ENCODE data around the gene RPAIN. TPM values are rescaled to one million over a fixed set of nuclear protein-coding genes. Genes with fewer than 3 reads are reported as not detected.

Gene RPAIN
- total RNA-seq, 1 experiment from 2014 or later, result 49.3 TPM

DNA sequence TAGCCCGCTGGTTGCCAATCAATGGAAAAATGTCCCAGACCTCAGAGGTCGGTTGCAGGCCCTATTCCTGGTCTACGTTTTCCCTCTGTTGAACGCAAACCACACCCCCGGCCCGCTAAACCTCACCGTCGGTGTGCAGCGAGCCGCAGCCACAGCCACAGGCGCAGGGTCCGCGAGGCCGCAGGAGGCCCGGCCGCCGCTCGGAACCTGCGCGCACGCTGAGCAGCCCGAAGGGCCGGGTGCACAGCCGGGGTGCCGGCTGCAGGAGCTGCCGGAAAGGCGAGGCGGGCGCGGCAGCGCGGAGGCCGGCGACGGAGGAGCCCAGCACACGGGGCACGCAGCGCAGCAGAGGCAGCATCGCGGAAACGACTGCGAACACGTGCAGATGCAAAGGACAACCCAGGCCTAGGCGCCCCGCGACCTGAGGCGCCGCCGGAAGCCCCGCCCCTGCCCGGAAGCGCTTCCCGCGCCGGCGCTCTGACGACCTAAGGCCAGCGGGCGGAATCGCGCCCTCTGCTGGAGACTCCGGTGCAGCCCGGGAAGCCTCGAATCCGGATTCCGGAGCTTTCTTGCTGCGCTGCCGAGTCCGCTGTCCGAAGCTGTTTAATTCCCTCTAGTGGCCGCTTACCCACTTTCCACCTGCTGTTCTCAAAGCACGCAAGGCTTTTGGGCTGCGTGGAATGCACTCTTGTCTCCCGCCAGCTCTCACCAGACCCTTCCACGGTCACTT lies 18.9 kb downstream of the RPAIN start, which contains the start of gene C1QBP:
Gene C1QBP (minus strand): TSS at position 440 of the 730 bp plus-strand sequence. CDS start 82 bp downstream, at position 358.
- intact Hi-C loops (cut with micrococcal nuclease), result loop anchor here (1.0 kb wide), 1 partner anchor 17 kb away; no protein-coding TSS in a partner anchor
- peaks cover 72% of the 10 kb centered on the region for H3K36me3 Mint-ChIP-seq (ENCODE audit: insufficient read depth, unreplicated experiment)
- peak within 1 kb of the TSS; percentile 46 for H3K27ac Mint-ChIP-seq (ENCODE audit: low read depth, unreplicated experiment)
- DNase-seq (ENCODE audit: unreplicated experiment), result peak; percentile 91
- no peaks in the 10 kb centered on the region for H3K27me3 Mint-ChIP-seq (ENCODE audit: insufficient read depth, unreplicated experiment)
- H3K4me1 Mint-ChIP-seq (ENCODE audit: insufficient read depth, unreplicated experiment), result peaks cover 16% of the 10 kb centered on the region
- BruUV-seq (replicated peaks), result no TSS peak
- no peaks in the 10 kb centered on the region for H3K9me3 Mint-ChIP-seq (ENCODE audit: unreplicated experiment)
- ChIA-PET CTCF (interaction anchor here (0.6 to 3.6 kb wide), 31 partner anchors 8 to 1521 kb away, joined by 3 to 21 read pairs (median 5); partner anchors contain the start of genes DHX33 and NUP88), POLR2A (interaction anchor here (0.6 to 9.6 kb wide), 23 partner anchors 8 to 1205 kb away, joined by 3 to 100 read pairs (median 4); partner anchors contain the start of genes DERL2, DHX33, MIS12 and NUP88)
- peak within 1 kb of the TSS; percentile 71 for H3K4me3 Mint-ChIP-seq (ENCODE audit: unreplicated experiment)
- TF ChIP-seq, protein P1, sequence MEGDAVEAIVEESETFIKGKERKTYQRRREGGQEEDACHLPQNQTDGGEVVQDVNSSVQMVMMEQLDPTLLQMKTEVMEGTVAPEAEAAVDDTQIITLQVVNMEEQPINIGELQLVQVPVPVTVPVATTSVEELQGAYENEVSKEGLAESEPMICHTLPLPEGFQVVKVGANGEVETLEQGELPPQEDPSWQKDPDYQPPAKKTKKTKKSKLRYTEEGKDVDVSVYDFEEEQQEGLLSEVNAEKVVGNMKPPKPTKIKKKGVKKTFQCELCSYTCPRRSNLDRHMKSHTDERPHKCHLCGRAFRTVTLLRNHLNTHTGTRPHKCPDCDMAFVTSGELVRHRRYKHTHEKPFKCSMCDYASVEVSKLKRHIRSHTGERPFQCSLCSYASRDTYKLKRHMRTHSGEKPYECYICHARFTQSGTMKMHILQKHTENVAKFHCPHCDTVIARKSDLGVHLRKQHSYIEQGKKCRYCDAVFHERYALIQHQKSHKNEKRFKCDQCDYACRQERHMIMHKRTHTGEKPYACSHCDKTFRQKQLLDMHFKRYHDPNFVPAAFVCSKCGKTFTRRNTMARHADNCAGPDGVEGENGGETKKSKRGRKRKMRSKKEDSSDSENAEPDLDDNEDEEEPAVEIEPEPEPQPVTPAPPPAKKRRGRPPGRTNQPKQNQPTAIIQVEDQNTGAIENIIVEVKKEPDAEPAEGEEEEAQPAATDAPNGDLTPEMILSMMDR (IDR thresholded peaks at IDR 0.05; ENCODE audit: unreplicated experiment), result peak; percentile 99

GRCh38 chr17:5439446-5439764 lies 19.4 kb downstream of the RPAIN start:
- TF ChIP-seq, protein P1 (IDR thresholded peaks at IDR 0.05; ENCODE audit: unreplicated experiment), result no peak
- Mint-ChIP-seq H3K4me1 (ENCODE audit: insufficient read depth, unreplicated experiment) (peaks cover 16% of the 10 kb centered on the region), H3K9me3 (ENCODE audit: unreplicated experiment) (no peaks in the 10 kb centered on the region), H3K4me3 (ENCODE audit: unreplicated experiment) (peak overlapping the region; percentile 71), H3K27ac (ENCODE audit: low read depth, unreplicated experiment) (no peak overlapping the region), H3K36me3 (ENCODE audit: insufficient read depth, unreplicated experiment) (peaks cover 72% of the 10 kb centered on the region), H3K27me3 (ENCODE audit: insufficient read depth, unreplicated experiment) (no peaks in the 10 kb centered on the region)
- DNase-seq (ENCODE audit: unreplicated experiment), result no peak
- CTCF ChIA-PET, result interaction anchor here (0.6 to 3.6 kb wide), 31 partner anchors 9 to 1520 kb away, joined by 3 to 21 read pairs (median 5); partner anchors contain the start of genes DHX33 and NUP88
- BruUV-seq (replicated peaks), result no TSS peak
- intact Hi-C loops (cut with micrococcal nuclease), result loop anchor here (1.0 kb wide), 1 partner anchor 17 kb away; no protein-coding TSS in a partner anchor
- POLR2A ChIA-PET, result interaction anchor here (0.6 to 9.6 kb wide), 23 partner anchors 8 to 1204 kb away, joined by 3 to 100 read pairs (median 4); partner anchors contain the start of genes DERL2, DHX33, MIS12 and NUP88

DNA sequence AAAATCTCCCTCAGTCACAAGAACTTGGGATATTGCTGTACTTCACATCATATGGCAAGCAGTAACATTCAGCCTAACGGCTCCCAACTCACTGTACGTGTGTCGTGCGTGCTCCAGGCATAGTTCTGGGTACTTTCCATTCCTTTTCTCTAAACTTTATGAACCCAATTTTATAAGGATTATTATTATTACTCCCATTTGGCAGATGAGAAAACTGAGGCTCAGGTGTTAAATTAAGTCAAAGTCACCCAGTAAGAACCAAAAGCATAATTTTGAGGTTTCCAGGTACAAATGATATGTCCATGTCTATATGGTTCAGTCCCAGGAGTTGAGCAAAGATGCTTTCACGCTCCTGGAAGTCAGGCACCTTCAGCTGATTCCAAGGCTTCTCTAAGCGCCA lies 23.7 kb downstream of the RPAIN start:
- Mint-ChIP-seq H3K4me3 (ENCODE audit: unreplicated experiment) (no peak overlapping the region), H3K36me3 (ENCODE audit: insufficient read depth, unreplicated experiment) (peaks cover 72% of the 10 kb centered on the region), H3K9me3 (ENCODE audit: unreplicated experiment) (no peaks in the 10 kb centered on the region), H3K27ac (ENCODE audit: low read depth, unreplicated experiment) (no peak overlapping the region), H3K27me3 (ENCODE audit: insufficient read depth, unreplicated experiment) (no peaks in the 10 kb centered on the region), H3K4me1 (ENCODE audit: insufficient read depth, unreplicated experiment) (peaks cover 5% of the 10 kb centered on the region)
- CTCF ChIA-PET, result no interaction called here
- intact Hi-C loops (cut with micrococcal nuclease), result no loop called here
- no TSS peak for BruUV-seq (replicated peaks)
- DNase-seq (ENCODE audit: unreplicated experiment), result no peak
- POLR2A ChIA-PET, result interaction anchor here (0.7 to 0.8 kb wide), 3 partner anchors 9 to 25 kb away, joined by 3 to 5 read pairs (median 4); no protein-coding TSS in a partner anchor
- TF ChIP-seq, protein P1 (IDR thresholded peaks at IDR 0.05; ENCODE audit: unreplicated experiment), result no peak

DNA sequence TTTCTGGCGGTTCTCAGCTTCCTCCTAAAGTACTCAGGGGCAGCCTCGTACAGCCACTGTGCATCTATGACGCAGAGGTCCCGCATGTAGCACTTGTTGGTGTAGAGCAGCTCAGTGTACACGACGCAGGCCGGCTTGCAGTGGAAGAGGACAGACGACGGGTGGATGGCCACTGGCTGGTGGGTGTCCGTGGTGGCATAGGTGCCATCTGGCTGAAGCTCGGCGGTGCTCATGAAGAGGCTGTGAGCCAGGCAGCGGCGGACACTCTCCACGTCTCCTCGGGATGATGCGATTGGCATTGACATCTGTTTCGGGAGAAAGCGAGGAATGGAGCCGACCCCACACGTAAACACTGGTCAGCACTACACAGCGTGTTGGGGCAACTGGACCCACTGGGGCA lies 24.2 kb downstream of the RPAIN start:
- BruUV-seq (replicated peaks), result no TSS peak
- intact Hi-C loops (cut with micrococcal nuclease), result no loop called here
- POLR2A ChIA-PET, result interaction anchor here (0.7 to 0.8 kb wide), 3 partner anchors 16 to 35 kb away, joined by 3 to 4 read pairs (median 3); no protein-coding TSS in a partner anchor
- DNase-seq (ENCODE audit: unreplicated experiment), result no peak
- peaks cover 76% of the 10 kb centered on the region for H3K36me3 Mint-ChIP-seq (ENCODE audit: insufficient read depth, unreplicated experiment)
- no peak overlapping the region for H3K4me3 Mint-ChIP-seq (ENCODE audit: unreplicated experiment)
- no peaks in the 10 kb centered on the region for H3K9me3 Mint-ChIP-seq (ENCODE audit: unreplicated experiment)
- peaks cover 5% of the 10 kb centered on the region for H3K4me1 Mint-ChIP-seq (ENCODE audit: insufficient read depth, unreplicated experiment)
- TF ChIP-seq, protein P1 (IDR thresholded peaks at IDR 0.05; ENCODE audit: unreplicated experiment), result no peak
- CTCF ChIA-PET, result interaction anchor here (0.6 kb wide), 1 partner anchor 18 kb away, joined by 6 read pairs; no protein-coding TSS in a partner anchor
- no peak overlapping the region for H3K27ac Mint-ChIP-seq (ENCODE audit: low read depth, unreplicated experiment)
- no peaks in the 10 kb centered on the region for H3K27me3 Mint-ChIP-seq (ENCODE audit: insufficient read depth, unreplicated experiment)

All from MCF 10A (cell line).